Measurements from ENCODE around the gene SAMD3.

- TF ChIP-seq CTCF (IDR thresholded peaks at IDR 0.05) (no peak), POLR2A (IDR thresholded peaks at IDR 0.05) (no peak), EP300 (IDR thresholded peaks at IDR 0.05; ENCODE audit: low read depth) (no peak), POLR2AphosphoS5 (IDR thresholded peaks at IDR 0.05) (no peak)
Measured at GRCh38 chr6:130163266-130163665, 59.5 kb downstream of the SAMD3 start.

All from transverse colon (tissue), 4 donors.